Gastroesophageal sphincter (tissue), 4 donors: Measurements from ENCODE around the gene FSCN2. TPM values are rescaled to one million over a fixed set of nuclear protein-coding genes. Genes with fewer than 3 reads are reported as not detected.
A peak's percentile ranks its signal among the peaks of the same experiment; 100 is the strongest.

Experiments used
- ATAC-seq: fragments of 150-250 bp; one replicate; pipeline ENCODE4 v1.9.1; 2016; ENCODE audit warnings: mild to moderate bottlenecking, moderate library complexity
- H3K27ac ChIP-seq, 4 donors: fragments of 200-600 bp; sonication (generic) in 3 of 4; 1 replicate in 3 of 4; 2 replicates in 1 of 4; pipeline ENCODE4 v1.5.1; 2016 to 2019
- H3K27me3 ChIP-seq: fragments of 200-600 bp; sonication (generic); one replicate; pipeline ENCODE4 v1.5.1; 2019
- H3K36me3 ChIP-seq, 2 donors: fragments of 200-600 bp; sonication (generic); one replicate each; pipeline ENCODE4 v1.5.1; 2019; ENCODE audit warnings: control low read depth in 1 of 2
- H3K4me1 ChIP-seq, 3 donors: fragments of 200-600 bp; sonication (generic); 1 replicate in 2 of 3; 2 replicates in 1 of 3; pipeline ENCODE4 v1.5.1; 2016 to 2019; ENCODE audit warnings: control low read depth in 2 of 3
- H3K4me3 ChIP-seq, 2 donors: fragments of 200-600 bp; sonication (generic); one replicate each; pipeline ENCODE4 v1.5.1; 2019; ENCODE audit warnings: mild to moderate bottlenecking in 1 of 2, moderate library complexity in 1 of 2
- H3K9me3 ChIP-seq, 3 donors: fragments of 200-600 bp; sonication (generic); one replicate each; pipeline ENCODE4 v1.5.1; 2017 to 2019; ENCODE audit warnings: control low read depth in 2 of 3
- CTCF ChIP-seq, 4 experiments: fragments of 200-600 bp in 2 of 4; fragments of 450-650 bp in 2 of 4; sonication (generic) in 1 of 4; IDR thresholded peaks; one replicate each; pipeline ENCODE4 v1.5.1; 2017 to 2019; ENCODE audit warnings: antibody characterized with exemption in 4 of 4, mild to moderate bottlenecking in 2 of 4, moderate library complexity in 2 of 4
- EP300 ChIP-seq: sonication (generic); formaldehyde crosslinking; IDR thresholded peaks from one replicate; pipeline ENCODE4 v1.6.1; 2017; ENCODE audit warnings: antibody characterized with exemption, mild to moderate bottlenecking
- POLR2A ChIP-seq, 2 donors: fragments of 450-650 bp; IDR thresholded peaks; one replicate each; pipeline ENCODE4 v1.6.1; 2017; ENCODE audit warnings: antibody characterized with exemption in 2 of 2, mild to moderate bottlenecking in 2 of 2, moderate library complexity in 1 of 2
- POLR2AphosphoS5 ChIP-seq: sonication (generic); formaldehyde crosslinking; IDR thresholded peaks from one replicate; pipeline ENCODE4 v1.6.1; 2017; ENCODE audit warnings: antibody characterized with exemption
- WGBS, 2 donors: methylation state at CpG; one replicate each; pipeline ENCODE4 v1.1.5; 2018; ENCODE audit warnings: low coverage in 1 of 2; 5-methylcytosine and 5-hydroxymethylcytosine counted together
- total RNA-seq, 4 donors: library from RNA; depleted of rRNA; stranded (reverse); fragments of >200 nt; gene quantifications; one replicate each; pipeline ENCODE4 v1.1.0, GENCODE V29; 2016

Gene FSCN2
- total RNA-seq, 4 donors from 2014 or later: 0.49 to 2.1 (median 1.0) TPM

GRCh38 chr17:81558115-81558468 lies 29.9 kb downstream of the FSCN2 start:
- Histone ChIP-seq H3K4me3 (no peak overlapping the region), H3K27ac (no peak overlapping the region), H3K36me3 (peaks cover 0 to 71% of the 10 kb centered on the region in 2 donors), H3K9me3 (no peaks in the 10 kb centered on the region), H3K4me1 (peaks cover 0 to 12% (median 8%) of the 10 kb centered on the region in 3 donors), H3K27me3 (no peaks in the 10 kb centered on the region)
- no peak for ATAC-seq
- 100% methylated on average over 1 of the region's 12 CpGs; no CpG with 5 or more reads in 1 of the 2 donors for WGBS, 2 donors
- no peak for TF ChIP-seq POLR2A (IDR thresholded peaks at IDR 0.05)
- TF ChIP-seq CTCF (IDR thresholded peaks at IDR 0.05): no peak
- no peak for TF ChIP-seq EP300

- TF ChIP-seq POLR2A (IDR thresholded peaks at IDR 0.05): no peak
- no peak for TF ChIP-seq POLR2AphosphoS5
- TF ChIP-seq EP300: no peak
- no peak for TF ChIP-seq CTCF (IDR thresholded peaks at IDR 0.05)
- WGBS, 2 donors: 90% methylated on average over 2 of the region's 27 CpGs; no CpG with 5 or more reads in 1 of the 2 donors
- Histone ChIP-seq H3K9me3 (no peaks in the 10 kb centered on the region), H3K27ac (no peak overlapping the region), H3K27me3 (no peaks in the 10 kb centered on the region), H3K36me3 (peaks cover 0 to 81% of the 10 kb centered on the region in 2 donors), H3K4me3 (no peak overlapping the region), H3K4me1 (peaks cover 0 to 1% (median 0%) of the 10 kb centered on the region in 3 donors)
- ATAC-seq: peak; percentile 24
Measured at GRCh38 chr17:81558941-81559806, 31.0 kb downstream of the FSCN2 start.

- Histone ChIP-seq H3K4me1 (peaks cover 4 to 13% (median 9%) of the 10 kb centered on the region in 3 donors), H3K9me3 (no peaks in the 10 kb centered on the region), H3K4me3 (no peak overlapping the region), H3K27ac (no peak overlapping the region), H3K36me3 (peaks cover 0 to 99% of the 10 kb centered on the region in 2 donors), H3K27me3 (no peaks in the 10 kb centered on the region)
- TF ChIP-seq EP300: no peak
- TF ChIP-seq POLR2AphosphoS5: no peak
- TF ChIP-seq POLR2A (IDR thresholded peaks at IDR 0.05): no peak
- TF ChIP-seq CTCF (IDR thresholded peaks at IDR 0.05): no peak
- 63 to 90% methylated on average over 3 to 4 of the region's 4 CpGs for WGBS, 2 donors
- no peak for ATAC-seq
Measured at GRCh38 chr17:81561494-81561885, 33.3 kb downstream of the FSCN2 start.

GRCh38 chr17:81563861-81564586 lies 35.8 kb downstream of the FSCN2 start:
- 77 to 80% methylated on average over 4 to 8 of the region's 10 CpGs for WGBS, 2 donors
- ATAC-seq: no peak
- no peaks in the 10 kb centered on the region for H3K27me3 ChIP-seq
- H3K36me3 ChIP-seq: peaks cover 0 to 92% of the 10 kb centered on the region in 2 donors
- no peaks in the 10 kb centered on the region for H3K9me3 ChIP-seq
- no peak overlapping the region for H3K27ac ChIP-seq
- peaks cover 10 to 33% (median 20%) of the 10 kb centered on the region in 3 donors for H3K4me1 ChIP-seq
- H3K4me3 ChIP-seq: no peak overlapping the region
- TF ChIP-seq POLR2AphosphoS5 (no peak), POLR2A (IDR thresholded peaks at IDR 0.05) (no peak), EP300 (no peak), CTCF (IDR thresholded peaks at IDR 0.05) (no peak)
